Neural progenitor cell (in vitro differentiated cells): Measurements from ENCODE around the gene PNKP. TPM values are rescaled to one million over a fixed set of nuclear protein-coding genes. Genes with fewer than 3 reads are reported as not detected.

Source experiments
- DNase-seq: peaks from one replicate; pipeline ENCODE4 v3.0.0-alpha.2; 2016; ENCODE audit warnings: low spot score
- H2AFZ ChIP-seq: fragments of 200-600 bp; sonication (generic); replicated peaks from 2 replicates; pipeline ENCODE4 v1.6.1; 2016; ENCODE audit warnings: antibody characterized with exemption
- H3F3A ChIP-seq: fragments of 200-600 bp; sonication (generic); 2 replicates; pipeline ENCODE4 v1.6.1; 2016; ENCODE audit warnings: antibody characterized with exemption, low read depth
- H3K27ac ChIP-seq: fragments of 200-600 bp; sonication (generic); 2 replicates; pipeline ENCODE4 v1.5.1; 2016; ENCODE audit warnings: mild to moderate bottlenecking
- H3K27me3 ChIP-seq: fragments of 200-600 bp; sonication (generic); 2 replicates; pipeline ENCODE4 v1.6.1; 2016; ENCODE audit warnings: mild to moderate bottlenecking, moderate library complexity
- H3K36me3 ChIP-seq: fragments of 200-600 bp; sonication (generic); 2 replicates; pipeline ENCODE4 v1.5.1; 2016
- H3K4me1 ChIP-seq: fragments of 200-600 bp; sonication (generic); 2 replicates; pipeline ENCODE4 v1.6.1; 2016; ENCODE audit warnings: mixed run types
- H3K4me2 ChIP-seq: fragments of 200-600 bp; sonication (generic); 2 replicates; pipeline ENCODE4 v1.6.1; 2016
- H3K4me3 ChIP-seq: fragments of 200-600 bp; sonication (generic); 2 replicates; pipeline ENCODE4 v1.5.1; 2016
- H3K79me2 ChIP-seq: fragments of 200-600 bp; sonication (generic); 2 replicates; pipeline ENCODE4 v1.6.1; 2016; ENCODE audit warnings: low read depth
- H3K9ac ChIP-seq: fragments of 200-600 bp; sonication (generic); 2 replicates; pipeline ENCODE4 v1.6.1; 2016
- H3K9me3 ChIP-seq: fragments of 200-600 bp; sonication (generic); 2 replicates; pipeline ENCODE4 v1.5.1; 2016; ENCODE audit warnings: low read depth
- H4K20me1 ChIP-seq: fragments of 200-600 bp; sonication (generic); 2 replicates; pipeline ENCODE4 v1.6.1; 2016; ENCODE audit warnings: low read depth
- H3K27ac Mint-ChIP-seq: 3 replicates; pipeline ENCODE4 v1.8.0; 2021; ENCODE audit warnings: mixed read lengths
- H3K27me3 Mint-ChIP-seq: 2 replicates; pipeline ENCODE4 v1.8.0; 2022; ENCODE audit warnings: low read depth, mild to moderate bottlenecking, inconsistent platforms, moderate library complexity, mixed read lengths; ENCODE audit not compliant: insufficient read depth
- H3K36me3 Mint-ChIP-seq: 3 replicates; pipeline ENCODE4 v1.8.0; 2021; ENCODE audit warnings: mixed read lengths
- H3K4me1 Mint-ChIP-seq: 3 replicates; pipeline ENCODE4 v1.8.0; 2021; ENCODE audit warnings: mixed read lengths
- H3K4me3 Mint-ChIP-seq: 3 replicates; pipeline ENCODE4 v1.8.0; 2021; ENCODE audit warnings: mild to moderate bottlenecking, moderate library complexity, mixed read lengths
- H3K9me3 Mint-ChIP-seq: 3 replicates; pipeline ENCODE4 v1.8.0; 2020; ENCODE audit warnings: mixed read lengths
- CTCF ChIP-seq: fragments of 200-600 bp; sonication (generic); IDR thresholded peaks from 2 replicates; pipeline ENCODE4 v1.5.1; 2017; ENCODE audit warnings: antibody characterized with exemption, mild to moderate bottlenecking
- EZH2 ChIP-seq: fragments of 200-600 bp; sonication (generic); IDR thresholded peaks from 2 replicates; pipeline ENCODE4 v1.6.1; 2017; ENCODE audit warnings: antibody characterized with exemption, mild to moderate bottlenecking, moderate library complexity
- EZH2phosphoT487 ChIP-seq: fragments of 200-600 bp; sonication (generic); IDR thresholded peaks from 2 replicates; pipeline ENCODE4 v1.6.1; 2017; ENCODE audit warnings: antibody characterized with exemption
- total RNA-seq: library from RNA; depleted of rRNA; stranded (reverse); fragments of >200 nt; gene quantifications from 2 replicates; pipeline ENCODE4 v1.2.3, GENCODE V29; 2015; ENCODE audit warnings: low replicate concordance

The PNKP gene
- total RNA-seq, 1 donor from 2014 or later, result 41.1 TPM

GRCh38 chr19:49889038-49889686, 21.8 kb upstream of the PNKP start:
- H3K27ac Mint-ChIP-seq, result no peak overlapping the region
- no peak overlapping the region for H3K4me3 ChIP-seq
- H2AFZ ChIP-seq, result no peak overlapping the region
- H3K36me3 ChIP-seq, result no peaks in the 10 kb centered on the region
- H3K9me3 Mint-ChIP-seq, result no peaks in the 10 kb centered on the region
- H3K4me3 Mint-ChIP-seq, result peak overlapping the region; percentile 43
- TF ChIP-seq EZH2phosphoT487, result no peak
- no peak for TF ChIP-seq CTCF
- no peak for TF ChIP-seq EZH2
- H3K27me3 ChIP-seq, result peaks cover 24% of the 10 kb centered on the region
- H4K20me1 ChIP-seq, result no peaks in the 10 kb centered on the region
- H3K79me2 ChIP-seq, result no peaks in the 10 kb centered on the region
- H3K4me1 ChIP-seq, result no peaks in the 10 kb centered on the region
- no peaks in the 10 kb centered on the region for H3K9me3 ChIP-seq
- peaks cover 4% of the 10 kb centered on the region for H3K4me1 Mint-ChIP-seq
- H3K27me3 Mint-ChIP-seq, result peaks cover 17% of the 10 kb centered on the region
- H3K36me3 Mint-ChIP-seq, result peaks cover 11% of the 10 kb centered on the region
- DNase-seq, result no peak
- no peak overlapping the region for H3K4me2 ChIP-seq
- no peak overlapping the region for H3K27ac ChIP-seq
- no peak overlapping the region for H3K9ac ChIP-seq
- peaks cover 23% of the 10 kb centered on the region for H3F3A ChIP-seq

GRCh38 chr19:49888510-49888824, 21.1 kb upstream of the PNKP start:
- peaks cover 23% of the 10 kb centered on the region for H3F3A ChIP-seq
- H3K4me1 Mint-ChIP-seq, result peaks cover 4% of the 10 kb centered on the region
- no peak overlapping the region for H2AFZ ChIP-seq
- no peaks in the 10 kb centered on the region for H3K4me1 ChIP-seq
- H3K9me3 Mint-ChIP-seq, result no peaks in the 10 kb centered on the region
- no peak overlapping the region for H3K27ac ChIP-seq
- TF ChIP-seq CTCF, result no peak
- no peak for TF ChIP-seq EZH2
- no peak for TF ChIP-seq EZH2phosphoT487
- H3K4me2 ChIP-seq, result no peak overlapping the region
- H3K9ac ChIP-seq, result no peak overlapping the region
- no peaks in the 10 kb centered on the region for H3K9me3 ChIP-seq
- H3K27me3 ChIP-seq, result peaks cover 24% of the 10 kb centered on the region
- peaks cover 17% of the 10 kb centered on the region for H3K27me3 Mint-ChIP-seq
- no peak overlapping the region for H3K4me3 Mint-ChIP-seq
- DNase-seq, result no peak
- H3K4me3 ChIP-seq, result no peak overlapping the region
- H3K36me3 Mint-ChIP-seq, result peaks cover 15% of the 10 kb centered on the region
- no peaks in the 10 kb centered on the region for H3K79me2 ChIP-seq
- no peak overlapping the region for H3K27ac Mint-ChIP-seq
- H3K36me3 ChIP-seq, result no peaks in the 10 kb centered on the region
- H4K20me1 ChIP-seq, result no peaks in the 10 kb centered on the region

GRCh38 chr19:49887665-49888509, 20.5 kb upstream of the PNKP start:
- H3K36me3 Mint-ChIP-seq, result peaks cover 19% of the 10 kb centered on the region
- H3K9me3 ChIP-seq, result no peaks in the 10 kb centered on the region
- no peak overlapping the region for H3K4me3 ChIP-seq
- H3K79me2 ChIP-seq, result no peaks in the 10 kb centered on the region
- no peaks in the 10 kb centered on the region for H3K4me1 ChIP-seq
- no peak overlapping the region for H3K27ac ChIP-seq
- peaks cover 16% of the 10 kb centered on the region for H3K27me3 Mint-ChIP-seq
- no peak overlapping the region for H3K4me3 Mint-ChIP-seq
- no peak for DNase-seq
- no peak overlapping the region for H3K4me2 ChIP-seq
- H3F3A ChIP-seq, result peaks cover 23% of the 10 kb centered on the region
- H2AFZ ChIP-seq, result no peak overlapping the region
- peaks cover 24% of the 10 kb centered on the region for H3K27me3 ChIP-seq
- no peak overlapping the region for H3K27ac Mint-ChIP-seq
- H4K20me1 ChIP-seq, result no peaks in the 10 kb centered on the region
- TF ChIP-seq EZH2, result no peak
- no peak for TF ChIP-seq CTCF
- TF ChIP-seq EZH2phosphoT487, result no peak
- H3K9me3 Mint-ChIP-seq, result no peaks in the 10 kb centered on the region
- H3K4me1 Mint-ChIP-seq, result peaks cover 4% of the 10 kb centered on the region
- H3K9ac ChIP-seq, result no peak overlapping the region
- peaks cover 3% of the 10 kb centered on the region for H3K36me3 ChIP-seq
